Measurements from ENCODE around the gene RAB8B. TPM values are rescaled to one million over a fixed set of nuclear protein-coding genes. Genes with fewer than 3 reads are reported as not detected.
A peak's percentile ranks its signal among the peaks of the same experiment; 100 is the strongest.

Gene RAB8B
- total RNA-seq, 1 experiment from 2014 or later = 14.2 TPM

GRCh38 chr15:63157118-63157843, 32.1 kb upstream of the RAB8B start, which contains the start of gene RPS27L:
Gene RPS27L (minus strand): TSS chr15:63157477. CDS start chr15:63157405, 72 bp downstream.
- Histone ChIP-seq H3K9me3 (ENCODE audit: low read length) (no peaks in the 10 kb centered on the region), H3K27ac (ENCODE audit: low read length) (peak within 1 kb of the TSS; percentile 44), H3K36me3 (ENCODE audit: insufficient read depth, low read length) (peaks cover 10% of the 10 kb centered on the region; the same call in 1 of the 2 replicates), H3K9ac (ENCODE audit: low read length) (peak within 1 kb of the TSS; percentile 91), H3K27me3 (ENCODE audit: low read length) (no peaks in the 10 kb centered on the region), H3K79me2 (ENCODE audit: low read length) (peaks cover 20% of the 10 kb centered on the region), H3K4me3 (ENCODE audit: low read length) (peak within 1 kb of the TSS; percentile 98), H3K9me2 (replicated peaks; ENCODE audit: insufficient read depth, low read length) (no peaks in the 10 kb centered on the region), H3K4me1 (ENCODE audit: low read length) (peaks cover 17% of the 10 kb centered on the region), H4K20me1 (ENCODE audit: insufficient read depth, low read depth, low read length) (no peaks in the 10 kb centered on the region), H2AFZ (ENCODE audit: low read length) (peak within 1 kb of the TSS; percentile 77), H3K4me2 (ENCODE audit: low read depth, low read length, poor library complexity, severe bottlenecking) (peak within 1 kb of the TSS; percentile 77)
- DNase-seq = peak; percentile 95

- DNase-seq = peak; percentile 71
- no peaks in the 10 kb centered on the region for H3K9me2 ChIP-seq (replicated peaks; ENCODE audit: insufficient read depth, low read length)
- H2AFZ ChIP-seq (ENCODE audit: low read length) = peak overlapping the region; percentile 77
- no peaks in the 10 kb centered on the region for H3K9me3 ChIP-seq (ENCODE audit: low read length)
- H4K20me1 ChIP-seq (ENCODE audit: insufficient read depth, low read depth, low read length) = no peaks in the 10 kb centered on the region
- peaks cover 20% of the 10 kb centered on the region for H3K79me2 ChIP-seq (ENCODE audit: low read length)
- peak overlapping the region; percentile 77 for H3K4me2 ChIP-seq (ENCODE audit: low read depth, low read length, poor library complexity, severe bottlenecking)
- peak overlapping the region; percentile 91 for H3K9ac ChIP-seq (ENCODE audit: low read length)
- peaks cover 17% of the 10 kb centered on the region for H3K4me1 ChIP-seq (ENCODE audit: low read length)
- 0 out of 2 replicates have a peak, but pooled peaks cover 7% of the 10 kb centered on the region for H3K36me3 ChIP-seq (ENCODE audit: insufficient read depth, low read length)
- H3K4me3 ChIP-seq (ENCODE audit: low read length) = peak overlapping the region; percentile 98
- H3K27me3 ChIP-seq (ENCODE audit: low read length) = no peaks in the 10 kb centered on the region
- H3K27ac ChIP-seq (ENCODE audit: low read length) = no peak overlapping the region
These were observed 31.4 kb upstream of the RAB8B start for GRCh38 chr15:63157891-63158431.

GRCh38 chr15:63160638-63161037, 28.8 kb upstream of the RAB8B start:
- Histone ChIP-seq H3K4me1 (ENCODE audit: low read length) (peaks cover 13% of the 10 kb centered on the region), H3K9ac (ENCODE audit: low read length) (no peak overlapping the region), H4K20me1 (ENCODE audit: insufficient read depth, low read depth, low read length) (no peaks in the 10 kb centered on the region), H3K4me3 (ENCODE audit: low read length) (no peak overlapping the region), H3K27ac (ENCODE audit: low read length) (no peak overlapping the region), H3K9me2 (replicated peaks; ENCODE audit: insufficient read depth, low read length) (no peaks in the 10 kb centered on the region), H2AFZ (ENCODE audit: low read length) (no peak overlapping the region), H3K9me3 (ENCODE audit: low read length) (no peaks in the 10 kb centered on the region), H3K4me2 (ENCODE audit: low read depth, low read length, poor library complexity, severe bottlenecking) (no peak overlapping the region), H3K79me2 (ENCODE audit: low read length) (peaks cover 15% of the 10 kb centered on the region), H3K36me3 (ENCODE audit: insufficient read depth, low read length) (no peaks in the 10 kb centered on the region), H3K27me3 (ENCODE audit: low read length) (no peaks in the 10 kb centered on the region)
- no peak for DNase-seq

- Histone ChIP-seq H3K9ac (ENCODE audit: low read length) (no peak overlapping the region), H3K36me3 (ENCODE audit: insufficient read depth, low read length) (no peaks in the 10 kb centered on the region), H3K4me1 (ENCODE audit: low read length) (peaks cover 2% of the 10 kb centered on the region), H3K79me2 (ENCODE audit: low read length) (no peaks in the 10 kb centered on the region), H3K9me3 (ENCODE audit: low read length) (no peaks in the 10 kb centered on the region), H3K9me2 (replicated peaks; ENCODE audit: insufficient read depth, low read length) (no peaks in the 10 kb centered on the region), H3K4me2 (ENCODE audit: low read depth, low read length, poor library complexity, severe bottlenecking) (no peak overlapping the region), H4K20me1 (ENCODE audit: insufficient read depth, low read depth, low read length) (no peaks in the 10 kb centered on the region), H3K27me3 (ENCODE audit: low read length) (no peaks in the 10 kb centered on the region), H2AFZ (ENCODE audit: low read length) (no peak overlapping the region), H3K27ac (ENCODE audit: low read length) (no peak overlapping the region), H3K4me3 (ENCODE audit: low read length) (no peak overlapping the region)
- no peak for DNase-seq
These were observed 26.2 kb upstream of the RAB8B start for GRCh38 chr15:63163217-63163616.

- Histone ChIP-seq H3K27ac (ENCODE audit: low read length) (no peak overlapping the region), H3K4me1 (ENCODE audit: low read length) (no peaks in the 10 kb centered on the region), H3K36me3 (ENCODE audit: insufficient read depth, low read length) (no peaks in the 10 kb centered on the region), H3K9me3 (ENCODE audit: low read length) (no peaks in the 10 kb centered on the region), H3K27me3 (ENCODE audit: low read length) (no peaks in the 10 kb centered on the region), H3K79me2 (ENCODE audit: low read length) (no peaks in the 10 kb centered on the region), H2AFZ (ENCODE audit: low read length) (no peak overlapping the region), H3K9me2 (replicated peaks; ENCODE audit: insufficient read depth, low read length) (no peaks in the 10 kb centered on the region), H3K4me3 (ENCODE audit: low read length) (no peak overlapping the region), H4K20me1 (ENCODE audit: insufficient read depth, low read depth, low read length) (no peaks in the 10 kb centered on the region), H3K9ac (ENCODE audit: low read length) (no peak overlapping the region), H3K4me2 (ENCODE audit: low read depth, low read length, poor library complexity, severe bottlenecking) (no peak overlapping the region)
- DNase-seq = no peak
These were observed 24.1 kb upstream of the RAB8B start for GRCh38 chr15:63165166-63165859.

GRCh38 chr15:63166219-63166618, 23.2 kb upstream of the RAB8B start:
- H3K9me2 ChIP-seq (replicated peaks; ENCODE audit: insufficient read depth, low read length) = no peaks in the 10 kb centered on the region
- no peaks in the 10 kb centered on the region for H4K20me1 ChIP-seq (ENCODE audit: insufficient read depth, low read depth, low read length)
- H2AFZ ChIP-seq (ENCODE audit: low read length) = no peak overlapping the region
- H3K79me2 ChIP-seq (ENCODE audit: low read length) = no peaks in the 10 kb centered on the region
- H3K4me1 ChIP-seq (ENCODE audit: low read length) = no peaks in the 10 kb centered on the region
- no peak overlapping the region for H3K27ac ChIP-seq (ENCODE audit: low read length)
- no peak overlapping the region for H3K4me3 ChIP-seq (ENCODE audit: low read length)
- peak; percentile 49 for DNase-seq
- H3K9me3 ChIP-seq (ENCODE audit: low read length) = no peaks in the 10 kb centered on the region
- H3K36me3 ChIP-seq (ENCODE audit: insufficient read depth, low read length) = no peaks in the 10 kb centered on the region
- H3K27me3 ChIP-seq (ENCODE audit: low read length) = no peaks in the 10 kb centered on the region
- H3K9ac ChIP-seq (ENCODE audit: low read length) = no peak overlapping the region
- no peak overlapping the region for H3K4me2 ChIP-seq (ENCODE audit: low read depth, low read length, poor library complexity, severe bottlenecking)

- no peaks in the 10 kb centered on the region for H4K20me1 ChIP-seq (ENCODE audit: insufficient read depth, low read depth, low read length)
- no peaks in the 10 kb centered on the region for H3K9me2 ChIP-seq (replicated peaks; ENCODE audit: insufficient read depth, low read length)
- H3K79me2 ChIP-seq (ENCODE audit: low read length) = no peaks in the 10 kb centered on the region
- H3K36me3 ChIP-seq (ENCODE audit: insufficient read depth, low read length) = no peaks in the 10 kb centered on the region
- H3K9me3 ChIP-seq (ENCODE audit: low read length) = no peaks in the 10 kb centered on the region
- no peaks in the 10 kb centered on the region for H3K4me1 ChIP-seq (ENCODE audit: low read length)
- H2AFZ ChIP-seq (ENCODE audit: low read length) = no peak overlapping the region
- no peak overlapping the region for H3K4me2 ChIP-seq (ENCODE audit: low read depth, low read length, poor library complexity, severe bottlenecking)
- DNase-seq = no peak
- no peak overlapping the region for H3K27ac ChIP-seq (ENCODE audit: low read length)
- no peak overlapping the region for H3K4me3 ChIP-seq (ENCODE audit: low read length)
- H3K9ac ChIP-seq (ENCODE audit: low read length) = no peak overlapping the region
- no peaks in the 10 kb centered on the region for H3K27me3 ChIP-seq (ENCODE audit: low read length)
These were observed 19.6 kb upstream of the RAB8B start for GRCh38 chr15:63169788-63170187.

GRCh38 chr15:63172376-63172775, 17.0 kb upstream of the RAB8B start:
- H3K79me2 ChIP-seq (ENCODE audit: low read length) = no peaks in the 10 kb centered on the region
- no peaks in the 10 kb centered on the region for H4K20me1 ChIP-seq (ENCODE audit: insufficient read depth, low read depth, low read length)
- no peak overlapping the region for H3K4me2 ChIP-seq (ENCODE audit: low read depth, low read length, poor library complexity, severe bottlenecking)

More at GRCh38 chr15:63172376-63172775, 17.0 kb upstream of the RAB8B start:
- Histone ChIP-seq H3K27ac (ENCODE audit: low read length) (no peak overlapping the region), H3K9me2 (replicated peaks; ENCODE audit: insufficient read depth, low read length) (no peaks in the 10 kb centered on the region), H3K36me3 (ENCODE audit: insufficient read depth, low read length) (no peaks in the 10 kb centered on the region), H2AFZ (ENCODE audit: low read length) (no peak overlapping the region), H3K4me1 (ENCODE audit: low read length) (no peaks in the 10 kb centered on the region), H3K9ac (ENCODE audit: low read length) (no peak overlapping the region), H3K27me3 (ENCODE audit: low read length) (no peaks in the 10 kb centered on the region), H3K4me3 (ENCODE audit: low read length) (no peak overlapping the region), H3K9me3 (ENCODE audit: low read length) (no peaks in the 10 kb centered on the region)
- peak; percentile 24 for DNase-seq

Measured in Karpas-422 (cell line).